Osteocyte (in vitro differentiated cells): ENCODE data around the gene MYBPH. TPM values are rescaled to one million over a fixed set of nuclear protein-coding genes. Genes with fewer than 3 reads are reported as not detected.

ENCODE experiments used
- DNase-seq: peaks from one replicate; pipeline ENCODE4 v3.0.0; 2021; ENCODE audit warnings: mixed read lengths; ENCODE audit not compliant: unreplicated experiment; ENCODE audit errors: extremely low spot score
- H3K27ac Mint-ChIP-seq: one replicate; pipeline ENCODE4 v1.8.0; 2021; ENCODE audit warnings: mild to moderate bottlenecking, mixed read lengths; ENCODE audit not compliant: unreplicated experiment
- H3K27me3 Mint-ChIP-seq: one replicate; pipeline ENCODE4 v1.8.0; 2021; ENCODE audit warnings: mixed read lengths; ENCODE audit not compliant: unreplicated experiment
- H3K36me3 Mint-ChIP-seq: one replicate; pipeline ENCODE4 v1.8.0; 2021; ENCODE audit warnings: mixed read lengths; ENCODE audit not compliant: unreplicated experiment
- H3K4me1 Mint-ChIP-seq: one replicate; pipeline ENCODE4 v1.8.0; 2021; ENCODE audit warnings: mixed read lengths; ENCODE audit not compliant: unreplicated experiment
- H3K4me3 Mint-ChIP-seq: one replicate; pipeline ENCODE4 v1.8.0; 2021; ENCODE audit warnings: mild to moderate bottlenecking, moderate library complexity, mixed read lengths; ENCODE audit not compliant: unreplicated experiment
- H3K9me3 Mint-ChIP-seq: one replicate; pipeline ENCODE4 v1.8.0; 2021; ENCODE audit warnings: mixed read lengths; ENCODE audit not compliant: unreplicated experiment
- total RNA-seq: library from RNA; stranded (reverse); gene quantifications from 2 replicates; pipeline ENCODE4 v1.2.1, GENCODE V29; 2021
- TF ChIP-seq, protein P1 (sequence below): fragments of 200-600 bp; sonication (generic); IDR thresholded peaks from 2 replicates; pipeline ENCODE4 v1.5.0; 2021; ENCODE audit warnings: antibody characterized with exemption, mild to moderate bottlenecking, moderate library complexity

The MYBPH gene
- total RNA-seq, 1 donor from 2014 or later: not detected

GRCh38 chr1:203184467-203184866 lies 8.8 kb upstream of the MYBPH start:
- Mint-ChIP-seq H3K36me3 (no peaks in the 10 kb centered on the region), H3K27ac (no peak overlapping the region), H3K9me3 (no peaks in the 10 kb centered on the region), H3K27me3 (peaks cover 28% of the 10 kb centered on the region), H3K4me1 (no peaks in the 10 kb centered on the region), H3K4me3 (no peak overlapping the region)
- TF ChIP-seq, protein P1, sequence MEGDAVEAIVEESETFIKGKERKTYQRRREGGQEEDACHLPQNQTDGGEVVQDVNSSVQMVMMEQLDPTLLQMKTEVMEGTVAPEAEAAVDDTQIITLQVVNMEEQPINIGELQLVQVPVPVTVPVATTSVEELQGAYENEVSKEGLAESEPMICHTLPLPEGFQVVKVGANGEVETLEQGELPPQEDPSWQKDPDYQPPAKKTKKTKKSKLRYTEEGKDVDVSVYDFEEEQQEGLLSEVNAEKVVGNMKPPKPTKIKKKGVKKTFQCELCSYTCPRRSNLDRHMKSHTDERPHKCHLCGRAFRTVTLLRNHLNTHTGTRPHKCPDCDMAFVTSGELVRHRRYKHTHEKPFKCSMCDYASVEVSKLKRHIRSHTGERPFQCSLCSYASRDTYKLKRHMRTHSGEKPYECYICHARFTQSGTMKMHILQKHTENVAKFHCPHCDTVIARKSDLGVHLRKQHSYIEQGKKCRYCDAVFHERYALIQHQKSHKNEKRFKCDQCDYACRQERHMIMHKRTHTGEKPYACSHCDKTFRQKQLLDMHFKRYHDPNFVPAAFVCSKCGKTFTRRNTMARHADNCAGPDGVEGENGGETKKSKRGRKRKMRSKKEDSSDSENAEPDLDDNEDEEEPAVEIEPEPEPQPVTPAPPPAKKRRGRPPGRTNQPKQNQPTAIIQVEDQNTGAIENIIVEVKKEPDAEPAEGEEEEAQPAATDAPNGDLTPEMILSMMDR: no peak
- DNase-seq: no peak

- TF ChIP-seq, protein P1: no peak
- Mint-ChIP-seq H3K4me3 (no peak overlapping the region), H3K27me3 (peaks cover 22% of the 10 kb centered on the region), H3K9me3 (no peaks in the 10 kb centered on the region), H3K36me3 (no peaks in the 10 kb centered on the region), H3K4me1 (no peaks in the 10 kb centered on the region), H3K27ac (no peak overlapping the region)
- no peak for DNase-seq
Observed at GRCh38 chr1:203183828-203184227, 8.2 kb upstream of the MYBPH start.

- Mint-ChIP-seq H3K4me3 (no peak overlapping the region), H3K27ac (no peak overlapping the region), H3K4me1 (peaks cover 6% of the 10 kb centered on the region), H3K36me3 (no peaks in the 10 kb centered on the region), H3K27me3 (peaks cover 8% of the 10 kb centered on the region), H3K9me3 (no peaks in the 10 kb centered on the region)
- DNase-seq: no peak
- TF ChIP-seq, protein P1: no peak
Observed at GRCh38 chr1:203182387-203182953, 6.8 kb upstream of the MYBPH start.

DNA sequence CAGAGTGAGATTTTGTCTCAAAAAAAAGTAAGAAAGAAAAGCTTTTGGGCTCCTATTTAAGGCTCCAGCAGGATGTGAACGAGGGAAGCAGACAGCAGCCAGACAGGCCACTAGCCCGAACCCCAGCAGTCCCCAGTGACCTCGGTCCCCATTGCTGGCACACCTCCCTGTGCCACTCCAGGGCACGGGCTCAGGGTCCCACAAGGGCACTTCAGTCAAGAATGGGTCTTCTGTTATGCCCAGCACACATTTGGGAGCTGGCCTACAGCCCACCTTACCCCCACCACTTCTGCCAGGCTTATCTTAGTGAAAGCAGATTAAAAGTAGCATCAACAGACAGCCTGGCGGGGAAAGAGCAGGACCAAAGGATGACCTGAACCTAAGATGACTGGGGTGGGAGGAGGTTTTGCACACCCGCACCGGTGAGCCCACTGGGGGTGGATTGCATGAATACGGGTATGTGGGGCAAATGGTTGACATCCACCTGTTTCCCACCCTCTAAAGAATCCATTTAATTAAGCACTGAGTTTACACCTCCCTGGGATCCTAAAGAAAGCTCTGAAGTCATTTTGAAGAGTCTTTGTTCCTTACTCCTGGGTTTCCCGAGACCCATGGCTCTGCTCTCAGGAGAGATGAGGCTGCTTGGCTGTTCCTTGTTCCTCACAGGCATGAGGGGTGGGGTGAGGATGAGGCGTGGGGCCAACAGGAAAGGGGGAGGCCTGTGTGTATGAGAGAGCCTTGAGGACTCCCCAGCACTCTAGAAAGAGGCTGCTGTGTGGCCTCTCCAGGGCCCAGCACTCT lies 6.2 kb upstream of the MYBPH start:
- Mint-ChIP-seq H3K27me3 (peaks cover 3% of the 10 kb centered on the region), H3K4me1 (peaks cover 13% of the 10 kb centered on the region), H3K4me3 (no peak overlapping the region), H3K36me3 (no peaks in the 10 kb centered on the region), H3K27ac (no peak overlapping the region), H3K9me3 (no peaks in the 10 kb centered on the region)
- DNase-seq: no peak
- TF ChIP-seq, protein P1: no peak

DNA sequence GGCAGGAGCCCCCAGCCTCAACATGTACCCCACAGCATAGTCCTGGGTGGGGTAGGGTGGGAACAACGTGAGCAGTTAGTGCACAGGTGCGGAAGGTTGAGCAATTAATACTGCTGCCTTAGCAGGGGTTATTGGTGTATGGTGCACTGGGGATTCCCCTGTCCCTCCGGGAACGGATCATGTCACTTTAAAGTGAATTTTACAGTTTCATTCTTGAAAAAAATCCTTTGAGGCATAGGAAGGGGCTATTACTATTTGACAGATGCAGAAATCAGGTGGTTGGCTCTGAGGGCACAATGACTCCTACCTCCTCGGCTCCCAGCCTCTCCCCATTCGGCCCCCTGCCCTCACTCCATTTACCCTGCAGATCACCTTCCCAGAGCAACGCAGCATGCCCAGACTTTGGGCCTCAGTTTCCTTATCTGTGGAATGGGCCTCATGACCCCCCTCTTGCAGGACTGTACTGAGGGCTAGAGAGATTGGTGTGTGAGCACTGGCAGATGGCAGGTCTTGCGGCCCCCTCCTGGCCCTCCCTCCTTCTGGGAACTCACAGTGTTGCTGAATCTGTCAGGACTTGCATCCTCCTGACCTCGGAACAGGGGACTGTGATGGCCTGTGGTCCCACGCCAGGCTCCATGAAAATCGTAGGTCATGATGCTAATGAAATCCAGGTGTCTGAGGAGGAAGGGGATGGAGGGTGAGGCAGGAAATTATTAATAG lies 5.1 kb upstream of the MYBPH start:
- TF ChIP-seq, protein P1: no peak
- Mint-ChIP-seq H3K27me3 (no peaks in the 10 kb centered on the region), H3K4me1 (peaks cover 13% of the 10 kb centered on the region), H3K27ac (no peak overlapping the region), H3K9me3 (no peaks in the 10 kb centered on the region), H3K4me3 (no peak overlapping the region), H3K36me3 (no peaks in the 10 kb centered on the region)
- DNase-seq: no peak
